B cell (primary cell): ENCODE measurements around the gene COG1. TPM values are rescaled to one million over a fixed set of nuclear protein-coding genes. Genes with fewer than 3 reads are reported as not detected.

Experiments used
- ATAC-seq: fragments of 200-7000 bp; cut with Tn5 transposase; one replicate; pipeline ENCODE4 v1.10.0; 2021; ENCODE audit warnings: low read depth, mild to moderate bottlenecking, moderate number of reproducible peaks, moderate library complexity
- CTCF ChIA-PET: fragments of 350-600 bp; sonication (Branson Sonifier 250); formaldehyde crosslinking; loops from one replicate; lab custom pipeline; 2021; ENCODE audit warnings: antibody characterized with exemption, inconsistent platforms; lab: Charles Lee
- POLR2A ChIA-PET: fragments of 350-600 bp; sonication (Branson Sonifier 250); formaldehyde crosslinking; loops from one replicate; lab custom pipeline; 2021; ENCODE audit warnings: antibody characterized with exemption; lab: Charles Lee
- DNase-seq: peaks from one replicate; pipeline ENCODE4 v3.0.0; 2013
- H2AFZ ChIP-seq: 2 replicates; pipeline ENCODE4 v1.6.1; 2012; ENCODE audit warnings: mild to moderate bottlenecking, low read depth, low read length; ENCODE audit not compliant: insufficient read depth, poor library complexity, severe bottlenecking
- H3K27ac ChIP-seq, 2 donors: 1 replicate in 1 of 2; 2 replicates in 1 of 2; pipeline ENCODE4 v1.5.1; 2012 to 2013; ENCODE audit warnings: low read length in 2 of 2, mild to moderate bottlenecking in 2 of 2, moderate library complexity in 1 of 2
- H3K27me3 ChIP-seq, 4 experiments: fragments of 200-600 bp in 1 of 4; sonication (generic) in 1 of 4; replicated peaks in 1 of 4; 1 replicate in 2 of 4; 2 replicates in 2 of 4; pipeline versions ENCODE4 v1.6.1 to v1.7.0; 2013 to 2016; ENCODE audit warnings: low read length in 3 of 4, mild to moderate bottlenecking in 2 of 4, mixed read lengths in 1 of 4, moderate library complexity in 1 of 4; ENCODE audit not compliant: insufficient read depth in 4 of 4, control insufficient read depth in 3 of 4; ENCODE audit errors: control extremely low read depth in 1 of 4
- H3K36me3 ChIP-seq, 2 experiments: replicated peaks in 1 of 2; 1 replicate in 1 of 2; 2 replicates in 1 of 2; pipeline versions ENCODE4 v1.6.1 to v1.7.1; 2013; ENCODE audit warnings: low read length in 1 of 2; ENCODE audit not compliant: insufficient read depth in 2 of 2, control insufficient read depth in 1 of 2; ENCODE audit errors: control extremely low read depth in 1 of 2, extremely low read depth in 1 of 2
- H3K4me1 ChIP-seq, 2 donors: fragments of 200-600 bp in 1 of 2; sonication (generic) in 1 of 2; 1 replicate in 1 of 2; 2 replicates in 1 of 2; pipeline versions ENCODE4 v1.5.1 to v1.6.1; 2013 to 2017; ENCODE audit warnings: low read length in 2 of 2; ENCODE audit not compliant: control insufficient read depth in 2 of 2, insufficient read depth in 2 of 2
- H3K4me2 ChIP-seq: replicated peaks from 2 replicates; pipeline ENCODE3; 2012; ENCODE audit warnings: mild to moderate bottlenecking, low read depth, low read length; ENCODE audit not compliant: poor library complexity, severe bottlenecking
- H3K4me3 ChIP-seq, 5 experiments: fragments of 200-600 bp in 1 of 5; sonication (generic) in 1 of 5; 1 replicate in 3 of 5; 2 replicates in 2 of 5; pipeline versions ENCODE4 v1.5.1 to v1.7.0; 2011 to 2016; ENCODE audit warnings: low read length in 4 of 5, mild to moderate bottlenecking in 4 of 5, low read depth in 2 of 5, control low read depth in 1 of 5, moderate library complexity in 1 of 5; ENCODE audit not compliant: insufficient read depth in 1 of 5; ENCODE audit errors: control extremely low read depth in 1 of 5, extremely low read depth in 1 of 5
- H3K79me2 ChIP-seq: fragments of 200-600 bp; sonication (generic); one replicate; pipeline ENCODE4 v1.6.0; 2016; ENCODE audit warnings: low read length; ENCODE audit not compliant: control insufficient read depth, insufficient read depth
- H3K9ac ChIP-seq: fragments of 200-600 bp; sonication (generic); 2 replicates; pipeline ENCODE4 v1.6.1; 2017; ENCODE audit warnings: mild to moderate bottlenecking, low read length, moderate library complexity
- H3K9me3 ChIP-seq, 3 donors: one replicate each; pipeline versions ENCODE4 v1.6.1 to v1.7.1; 2013; ENCODE audit warnings: low read length in 2 of 3; ENCODE audit not compliant: control insufficient read depth in 2 of 3, insufficient read depth in 1 of 3; ENCODE audit errors: control extremely low read depth in 1 of 3
- H4K20me1 ChIP-seq: 2 replicates; pipeline ENCODE4 v1.6.0; 2012; ENCODE audit warnings: mild to moderate bottlenecking, low read length; ENCODE audit not compliant: insufficient read depth, control insufficient read depth, poor library complexity, severe bottlenecking
- H3K27ac Mint-ChIP-seq: one replicate; pipeline ENCODE4 v1.8.0; 2021; ENCODE audit warnings: mixed read lengths
- H3K27me3 Mint-ChIP-seq: one replicate; pipeline ENCODE4 v1.8.0; 2021; ENCODE audit warnings: mixed read lengths
- H3K4me1 Mint-ChIP-seq: one replicate; pipeline ENCODE4 v1.8.0; 2021; ENCODE audit warnings: mixed read lengths
- H3K4me3 Mint-ChIP-seq: one replicate; pipeline ENCODE4 v1.8.0; 2021; ENCODE audit warnings: mixed read lengths
- H3K9me3 Mint-ChIP-seq: one replicate; pipeline ENCODE4 v1.8.0; 2022; ENCODE audit warnings: mixed read lengths; ENCODE audit not compliant: insufficient read depth
- CTCF ChIP-seq: fragments of 200-600 bp; IDR thresholded peaks from one replicate; pipeline ENCODE4 v1.8.0; 2022; ENCODE audit warnings: antibody characterized with exemption, mild to moderate bottlenecking
- EZH2 ChIP-seq: IDR thresholded peaks from 2 replicates; pipeline ENCODE4 v1.6.1; 2012; ENCODE audit warnings: borderline replicate concordance, low read depth, mild to moderate bottlenecking, moderate library complexity, low read length; ENCODE audit not compliant: insufficient read depth, poor library complexity, severe bottlenecking
- WGBS: methylation state at CpG from one replicate; pipeline ENCODE4 v1.1.5; 2013; ENCODE audit warnings: missing lambda C conversion rate; ENCODE audit not compliant: insufficient coverage; 5-methylcytosine and 5-hydroxymethylcytosine counted together
- intact Hi-C: fragments of 100-400 bp; cut with micrococcal nuclease; formaldehyde crosslinking; loops from one replicate; pipeline ENCODE4 v1.10.0; 2022
- polyA plus RNA-seq: library from polyadenylated mRNA; depleted of rRNA; stranded (reverse); fragments of >200 nt; gene quantifications from 2 replicates; pipeline ENCODE4 v1.2.3, GENCODE V29; 2012
- total RNA-seq, 2 donors: library from RNA; stranded (reverse); fragments of 120-200 nt in 1 of 2; gene quantifications; 1 replicate in 1 of 2; 2 replicates in 1 of 2; pipeline versions ENCODE4 v1.2.3 to v1.2.4, GENCODE V29; 2013 to 2022

The COG1 gene
- total and polyA plus RNA-seq, 2 donors (not counting 1 experiment from before 2014, with no cell fraction given): 39.1 to 72.8 TPM

- CTCF ChIA-PET: interaction anchor here (1.4 to 3.0 kb wide), 4 partner anchors 11 to 39 kb away, joined by 7 to 13 read pairs (median 8); partner anchors contain the start of gene COG1
Observed at GRCh38 chr17:73231395-73231794, 38.5 kb downstream of the COG1 start.

More at GRCh38 chr17:73231395-73231794, 38.5 kb downstream of the COG1 start:
- POLR2A ChIA-PET: interaction anchor here (0.7 to 1.6 kb wide), 2 partner anchors 22 to 38 kb away, joined by 3 to 4 read pairs; partner anchors contain the start of gene COG1
- Histone ChIP-seq H4K20me1 (no peaks in the 10 kb centered on the region), H3K36me3 (peaks cover 6 to 14% of the 10 kb centered on the region in 2 experiments), H3K9ac (peak overlapping the region; percentile 93), H3K27ac (peak overlapping the region in 1 of 2 donors; percentile 83), H3K4me1 (peaks cover 15 to 30% of the 10 kb centered on the region in 2 donors), H3K27me3 (no peaks in the 10 kb centered on the region), H3K9me3 (no peaks in the 10 kb centered on the region), H3K79me2 (peaks cover 79% of the 10 kb centered on the region), H3K4me2 (peak overlapping the region; percentile 88), H2AFZ (peak overlapping the region; percentile 97), H3K4me3 (peak overlapping the region; percentile 77 to 96 (median 87))
- Mint-ChIP-seq H3K9me3 (no peaks in the 10 kb centered on the region), H3K4me1 (peaks cover 60% of the 10 kb centered on the region), H3K27me3 (no peaks in the 10 kb centered on the region), H3K4me3 (peak overlapping the region; percentile 98), H3K27ac (peak overlapping the region; percentile 98)
- under 1% methylated on average over 16 of the region's 20 CpGs for WGBS
- ATAC-seq (no peak), DNase-seq (no peak)
- intact Hi-C loops: no loop called here
- TF ChIP-seq CTCF (no peak), EZH2 (no peak)
